Measurements from ENCODE around the gene WNT7A. TPM values are rescaled to one million over a fixed set of nuclear protein-coding genes. Genes with fewer than 3 reads are reported as not detected.
A peak's percentile ranks its signal among the peaks of the same experiment; 100 is the strongest.

Gene WNT7A
- total RNA-seq, 6 donors from 2014 or later = 1.0 to 12.2 (median 6.8) TPM

DNA sequence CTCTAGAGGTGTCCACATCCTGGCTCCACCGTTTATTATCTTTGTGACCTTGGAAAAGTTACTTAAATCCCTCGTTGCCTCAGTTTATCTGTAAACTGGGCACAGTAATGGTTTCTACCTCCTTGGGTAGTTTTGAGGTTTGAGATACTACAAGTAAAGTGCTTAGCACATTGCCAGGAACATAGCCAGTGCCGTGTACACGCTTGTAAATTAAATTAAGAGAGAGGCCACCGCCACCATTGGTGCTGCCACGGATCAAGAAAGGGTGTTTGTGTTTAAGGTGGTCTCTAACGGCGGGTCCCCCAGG lies 5.8 kb upstream of the WNT7A start:
- Histone ChIP-seq H3K9me3 (no peaks in the 10 kb centered on the region), H3K4me1 (peaks cover 3 to 5% (median 4%) of the 10 kb centered on the region in 4 donors), H3K36me3 (no peaks in the 10 kb centered on the region), H3K27ac (no peak overlapping the region), H3K27me3 (peaks cover 0 to 4% (median 3%) of the 10 kb centered on the region in 4 donors), H3K4me3 (no peak overlapping the region)
- 47% methylated on average over 8 of the region's 8 CpGs for WGBS, 2 donors
- TF ChIP-seq CTCF (IDR thresholded peaks at IDR 0.05) (no peak), POLR2AphosphoS5 (IDR thresholded peaks at IDR 0.05) (no peak), EP300 (IDR thresholded peaks at IDR 0.05) (no peak), POLR2A (IDR thresholded peaks at IDR 0.05) (no peak)
- no peak for DNase-seq
- no peak for ATAC-seq (ENCODE audit: low FRiP score in 2 of 2)

- H3K9me3 ChIP-seq = no peaks in the 10 kb centered on the region
- H3K4me3 ChIP-seq = no peak overlapping the region
- TF ChIP-seq EP300 (IDR thresholded peaks at IDR 0.05) (no peak), CTCF (IDR thresholded peaks at IDR 0.05) (peak; percentile 43 to 71 (median 58))
- ATAC-seq (ENCODE audit: low FRiP score in 2 of 2) (peak in 1 of 2 donors; percentile 64), DNase-seq (peak in 1 of 2 donors; percentile 57)
- no peak overlapping the region for H3K27ac ChIP-seq
- no peaks in the 10 kb centered on the region for H3K36me3 ChIP-seq
- peaks cover 0 to 10% (median 6%) of the 10 kb centered on the region in 4 donors for H3K27me3 ChIP-seq
- H3K4me1 ChIP-seq = peaks cover 6 to 10% (median 9%) of the 10 kb centered on the region in 4 donors
- WGBS, 2 donors = 26 to 30% methylated on average over 7 of the region's 7 CpGs
Measured at GRCh38 chr3:13884851-13885703, 5.2 kb upstream of the WNT7A start.

DNA sequence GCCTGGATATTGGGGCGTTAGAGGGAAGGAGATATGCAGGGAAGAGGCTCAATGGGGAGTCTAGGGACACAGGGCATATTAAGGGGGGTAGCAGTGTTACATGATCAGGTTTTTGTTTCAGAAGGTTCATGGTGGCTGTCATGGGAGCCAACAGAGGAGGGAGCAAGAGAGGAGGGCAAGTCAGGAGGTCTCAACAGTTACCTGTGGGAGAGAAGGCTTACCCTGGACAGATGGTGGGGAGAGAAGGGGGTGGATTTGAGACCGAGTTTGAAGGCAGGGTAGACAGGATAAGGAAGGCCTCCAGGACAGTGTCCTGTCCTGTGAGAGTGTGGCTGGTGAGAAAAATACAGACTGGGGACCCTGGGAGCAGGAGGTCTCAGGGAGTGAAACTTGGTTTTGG lies 3.8 kb upstream of the WNT7A start:
- no peak overlapping the region for H3K4me3 ChIP-seq
- TF ChIP-seq EP300 (IDR thresholded peaks at IDR 0.05) = no peak
- TF ChIP-seq POLR2A (IDR thresholded peaks at IDR 0.05) = no peak
- no peak for TF ChIP-seq CTCF (IDR thresholded peaks at IDR 0.05)
- TF ChIP-seq POLR2AphosphoS5 (IDR thresholded peaks at IDR 0.05) = no peak
- H3K9me3 ChIP-seq = no peaks in the 10 kb centered on the region
- WGBS, 2 donors = 42 to 57% methylated on average over 2 of the region's 2 CpGs
- no peak overlapping the region for H3K27ac ChIP-seq
- no peak for ATAC-seq (ENCODE audit: low FRiP score in 2 of 2)
- H3K36me3 ChIP-seq = no peaks in the 10 kb centered on the region
- DNase-seq = no peak
- H3K4me1 ChIP-seq = peaks cover 20 to 24% (median 22%) of the 10 kb centered on the region in 4 donors
- H3K27me3 ChIP-seq = peaks cover 2 to 24% (median 14%) of the 10 kb centered on the region in 4 donors

DNA sequence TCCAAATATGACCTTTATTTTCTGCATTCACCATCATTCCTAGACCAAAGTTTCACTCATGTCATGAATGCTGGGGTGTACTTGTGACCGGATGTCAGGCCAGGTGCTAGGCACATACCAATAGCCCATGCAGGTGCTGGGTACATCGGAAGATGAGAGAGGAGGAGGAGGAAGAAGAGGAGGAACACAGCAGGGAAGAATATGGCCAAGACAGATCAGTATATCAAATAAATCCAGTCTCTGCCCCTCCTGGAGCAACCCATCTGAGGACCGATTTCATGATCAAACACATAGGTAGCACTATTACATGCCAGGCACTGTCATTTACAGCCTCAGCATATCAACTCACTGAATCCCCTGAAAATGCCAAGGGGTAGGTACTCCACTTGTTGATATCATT lies 3.0 kb upstream of the WNT7A start:
- no peak for TF ChIP-seq POLR2A (IDR thresholded peaks at IDR 0.05)
- no peak overlapping the region for H3K4me3 ChIP-seq
- H3K27me3 ChIP-seq = peaks cover 2 to 32% (median 18%) of the 10 kb centered on the region in 4 donors
- peaks cover 26 to 32% (median 30%) of the 10 kb centered on the region in 4 donors for H3K4me1 ChIP-seq
- H3K9me3 ChIP-seq = no peaks in the 10 kb centered on the region
- WGBS, 2 donors = 84 to 94% methylated on average over 3 of the region's 3 CpGs
- ATAC-seq (ENCODE audit: low FRiP score in 2 of 2) (no peak), DNase-seq (no peak)
- H3K27ac ChIP-seq = no peak overlapping the region
- H3K36me3 ChIP-seq = no peaks in the 10 kb centered on the region

GRCh38 chr3:13881536-13882410 lies 1.9 kb upstream of the WNT7A start:
- 71 to 90% methylated on average over 7 of the region's 7 CpGs for WGBS, 2 donors
- Histone ChIP-seq H3K27me3 (peaks cover 2 to 37% (median 20%) of the 10 kb centered on the region in 4 donors), H3K9me3 (no peaks in the 10 kb centered on the region), H3K4me3 (no peak overlapping the region), H3K27ac (no peak overlapping the region), H3K4me1 (peaks cover 26 to 34% (median 32%) of the 10 kb centered on the region in 4 donors), H3K36me3 (no peaks in the 10 kb centered on the region)
- ATAC-seq (ENCODE audit: low FRiP score in 2 of 2) (no peak), DNase-seq (no peak)
- no peak for TF ChIP-seq CTCF (IDR thresholded peaks at IDR 0.05)
- TF ChIP-seq POLR2AphosphoS5 (IDR thresholded peaks at IDR 0.05) = no peak
- TF ChIP-seq POLR2A (IDR thresholded peaks at IDR 0.05) = no peak
- TF ChIP-seq EP300 (IDR thresholded peaks at IDR 0.05) = no peak

Measured in upper lobe of left lung (tissue), 6 donors.